ENCODE results near the gene SH3BGRL. TPM values are rescaled to one million over a fixed set of nuclear protein-coding genes. Genes with fewer than 3 reads are reported as not detected.

The SH3BGRL gene
- total RNA-seq, 1 experiment from 2014 or later, result 17.1 TPM

Other genes with a start within 250 kb of the SH3BGRL start
- 0.74 and 9.1 TPM in 2 replicates for gene HMGN5, start 189 bp upstream of the SH3BGRL start, total RNA-seq (2014; rRNA removed; shearing (Covaris generic))

Measured in Daoy (cell line).